GM20000 (cell line): ENCODE results near the gene SLC25A39.

ENCODE experiments used
- DNase-seq: peaks from one replicate; pipeline ENCODE4 v3.0.0; 2012; ENCODE audit warnings: low spot score
- CTCF ChIP-seq: IDR thresholded peaks from 2 replicates; pipeline ENCODE4 v1.5.1; 2012; ENCODE audit warnings: mild to moderate bottlenecking, control low read depth; ENCODE audit errors: extremely low read depth, missing control alignments

The SLC25A39 gene

GRCh38 chr17:44284024-44284400, 40.6 kb downstream of the SLC25A39 start:
- no peak for DNase-seq
- TF ChIP-seq CTCF = no peak

- TF ChIP-seq CTCF = no peak
Observed at GRCh38 chr17:44283344-44284023, 41.1 kb downstream of the SLC25A39 start.

GRCh38 chr17:44282264-44282663, 42.4 kb downstream of the SLC25A39 start:
- no peak for DNase-seq
- TF ChIP-seq CTCF = no peak

More at GRCh38 chr17:44283344-44284023, 41.1 kb downstream of the SLC25A39 start:
- no peak for DNase-seq

- DNase-seq = no peak
- no peak for TF ChIP-seq CTCF
Observed at GRCh38 chr17:44281570-44281969, 43.1 kb downstream of the SLC25A39 start.

- no peak for TF ChIP-seq CTCF
- DNase-seq = no peak
Observed at GRCh38 chr17:44280392-44280937, 44.2 kb downstream of the SLC25A39 start.

- DNase-seq = peak; percentile 85
- TF ChIP-seq CTCF = no peak
Observed at GRCh38 chr17:44279666-44280391, 44.8 kb downstream of the SLC25A39 start.

GRCh38 chr17:44279346-44279665, 45.3 kb downstream of the SLC25A39 start:
- DNase-seq = no peak
- TF ChIP-seq CTCF = no peak
